ENCODE data around the gene ORC3. TPM values are rescaled to one million over a fixed set of nuclear protein-coding genes. Genes with fewer than 3 reads are reported as not detected.

The ORC3 gene
- total RNA-seq, 2 donors from 2014 or later = 8.2 to 14.8 TPM

GRCh38 chr6:87628881-87629280 lies 38.9 kb downstream of the ORC3 start:
- Histone ChIP-seq H3K27ac (no peak overlapping the region), H3K4me3 (no peak overlapping the region), H3K36me3 (replicated peaks in 1 of 2; ENCODE audit: insufficient read depth in 1 of 2, low read depth in 2 of 2) (no peaks in the 10 kb centered on the region), H3K9me3 (no peaks in the 10 kb centered on the region), H3K4me1 (no peaks in the 10 kb centered on the region), H3K27me3 (no peaks in the 10 kb centered on the region)
- ATAC-seq (no peak), DNase-seq (no peak)
- TF ChIP-seq CTCF (IDR thresholded peaks at IDR 0.05) (no peak), POLR2A (IDR thresholded peaks at IDR 0.05) (no peak)
- intact Hi-C loops (cut with DNase I) = no loop called here

GRCh38 chr6:87630746-87631145 lies 40.8 kb downstream of the ORC3 start:
- no peaks in the 10 kb centered on the region for H3K9me3 ChIP-seq
- no peak overlapping the region for H3K27ac ChIP-seq
- TF ChIP-seq CTCF (IDR thresholded peaks at IDR 0.05) (no peak), POLR2A (IDR thresholded peaks at IDR 0.05) (no peak)
- intact Hi-C loops (cut with DNase I) = no loop called here
- H3K4me3 ChIP-seq = no peak overlapping the region
- DNase-seq (no peak), ATAC-seq (no peak)
- H3K36me3 ChIP-seq (replicated peaks in 1 of 2; ENCODE audit: insufficient read depth in 1 of 2, low read depth in 2 of 2) = no peaks in the 10 kb centered on the region
- 91 to 94% methylated on average over 1 of the region's 1 CpG for WGBS, 2 donors
- H3K4me1 ChIP-seq = no peaks in the 10 kb centered on the region
- no peaks in the 10 kb centered on the region for H3K27me3 ChIP-seq

- Histone ChIP-seq H3K4me1 (no peaks in the 10 kb centered on the region), H3K4me3 (no peak overlapping the region), H3K27me3 (no peaks in the 10 kb centered on the region), H3K36me3 (replicated peaks in 1 of 2; ENCODE audit: insufficient read depth in 1 of 2, low read depth in 2 of 2) (no peaks in the 10 kb centered on the region), H3K9me3 (no peaks in the 10 kb centered on the region), H3K27ac (no peak overlapping the region)
- no peak for TF ChIP-seq POLR2A (IDR thresholded peaks at IDR 0.05)
- no peak for TF ChIP-seq CTCF (IDR thresholded peaks at IDR 0.05)
- 76 to 79% methylated on average over 3 of the region's 3 CpGs for WGBS, 2 donors
- intact Hi-C loops (cut with DNase I) = no loop called here
- ATAC-seq = no peak
- DNase-seq = no peak
These were observed 43.9 kb downstream of the ORC3 start for GRCh38 chr6:87633851-87634250.

- peaks cover 0 to 1% of the 10 kb centered on the region in 2 donors for H3K36me3 ChIP-seq (replicated peaks in 1 of 2; ENCODE audit: insufficient read depth in 1 of 2, low read depth in 2 of 2)
- ATAC-seq (no peak), DNase-seq (no peak)
- intact Hi-C loops (cut with DNase I) = no loop called here
- no peak overlapping the region for H3K4me3 ChIP-seq
- H3K27me3 ChIP-seq = no peaks in the 10 kb centered on the region
- TF ChIP-seq CTCF (IDR thresholded peaks at IDR 0.05) (no peak), POLR2A (IDR thresholded peaks at IDR 0.05) (no peak)
- no peak overlapping the region for H3K27ac ChIP-seq
- H3K4me1 ChIP-seq = no peaks in the 10 kb centered on the region
- H3K9me3 ChIP-seq = no peaks in the 10 kb centered on the region
- 84 to 91% methylated on average over 1 of the region's 1 CpG for whole genome bisulfite sequencing, 2 donors
These were observed 46.4 kb downstream of the ORC3 start for GRCh38 chr6:87636315-87636714.

GRCh38 chr6:87637106-87637505 lies 47.2 kb downstream of the ORC3 start:
- no peak for TF ChIP-seq CTCF (IDR thresholded peaks at IDR 0.05)
- intact Hi-C loops (cut with DNase I) = no loop called here
- no peaks in the 10 kb centered on the region for H3K4me1 ChIP-seq
- H3K27ac ChIP-seq = no peak overlapping the region
- H3K27me3 ChIP-seq = no peaks in the 10 kb centered on the region
- H3K36me3 ChIP-seq (replicated peaks in 1 of 2; ENCODE audit: insufficient read depth in 1 of 2, low read depth in 2 of 2) = peaks cover 0 to 1% of the 10 kb centered on the region in 2 donors
- 96 to 97% methylated on average over 1 of the region's 1 CpG for WGBS, 2 donors
- DNase-seq = no peak
- H3K4me3 ChIP-seq = no peak overlapping the region
- no peaks in the 10 kb centered on the region for H3K9me3 ChIP-seq
- ATAC-seq = no peak

All from body of pancreas (tissue), 4 donors.